Panc1 (cell line): ENCODE data around the gene AMZ1.

Source experiments
- POLR2AphosphoS5 ChIP-seq: IDR thresholded peaks from 2 replicates; pipeline ENCODE4 v1.6.1; 2012; ENCODE audit warnings: mild to moderate bottlenecking, low read depth, low read length, moderate library complexity
- REST ChIP-seq, 2 experiments: IDR thresholded peaks; 2 replicates each; pipeline ENCODE4 v1.6.1; 2011 to 2012; ENCODE audit warnings: low read depth in 2 of 2, control low read depth in 1 of 2, low read length in 1 of 2, mild to moderate bottlenecking in 1 of 2, moderate library complexity in 1 of 2; ENCODE audit not compliant: insufficient read depth in 1 of 2
- SIN3A ChIP-seq: IDR thresholded peaks from 2 replicates; pipeline ENCODE4 v1.6.1; 2012; ENCODE audit warnings: low read depth, mild to moderate bottlenecking, low read length, moderate library complexity, borderline replicate concordance; ENCODE audit not compliant: insufficient read depth
- TCF7L2 ChIP-seq: IDR thresholded peaks from 2 replicates; pipeline ENCODE4 v1.6.1; 2011; ENCODE audit warnings: mild to moderate bottlenecking, low read depth, low read length, inconsistent platforms
- TF ChIP-seq, protein P1 (sequence below): fragments of 450-650 bp; IDR thresholded peaks from 2 replicates; pipeline ENCODE4 v1.5.1; 2017; ENCODE audit warnings: mild to moderate bottlenecking

GRCh38 chr7:2736411-2736914 lies 48.5 kb downstream of the AMZ1 start:
- no peak for TF ChIP-seq TCF7L2
- TF ChIP-seq, protein P1, sequence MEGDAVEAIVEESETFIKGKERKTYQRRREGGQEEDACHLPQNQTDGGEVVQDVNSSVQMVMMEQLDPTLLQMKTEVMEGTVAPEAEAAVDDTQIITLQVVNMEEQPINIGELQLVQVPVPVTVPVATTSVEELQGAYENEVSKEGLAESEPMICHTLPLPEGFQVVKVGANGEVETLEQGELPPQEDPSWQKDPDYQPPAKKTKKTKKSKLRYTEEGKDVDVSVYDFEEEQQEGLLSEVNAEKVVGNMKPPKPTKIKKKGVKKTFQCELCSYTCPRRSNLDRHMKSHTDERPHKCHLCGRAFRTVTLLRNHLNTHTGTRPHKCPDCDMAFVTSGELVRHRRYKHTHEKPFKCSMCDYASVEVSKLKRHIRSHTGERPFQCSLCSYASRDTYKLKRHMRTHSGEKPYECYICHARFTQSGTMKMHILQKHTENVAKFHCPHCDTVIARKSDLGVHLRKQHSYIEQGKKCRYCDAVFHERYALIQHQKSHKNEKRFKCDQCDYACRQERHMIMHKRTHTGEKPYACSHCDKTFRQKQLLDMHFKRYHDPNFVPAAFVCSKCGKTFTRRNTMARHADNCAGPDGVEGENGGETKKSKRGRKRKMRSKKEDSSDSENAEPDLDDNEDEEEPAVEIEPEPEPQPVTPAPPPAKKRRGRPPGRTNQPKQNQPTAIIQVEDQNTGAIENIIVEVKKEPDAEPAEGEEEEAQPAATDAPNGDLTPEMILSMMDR, result no peak
- no peak for TF ChIP-seq REST (IDR thresholded peaks at IDR 0.05; ENCODE audit: insufficient read depth in 1 of 2, low read depth in 2 of 2, low read length in 1 of 2)
- no peak for TF ChIP-seq POLR2AphosphoS5
- no peak for TF ChIP-seq SIN3A
